OCI-LY7 (cell line): ENCODE results near the gene MRFAP1L1. TPM values are rescaled to one million over a fixed set of nuclear protein-coding genes. Genes with fewer than 3 reads are reported as not detected.

Experiments
- BruUV-seq: library from RNA; stranded (reverse); fragments of 400-500 nt; replicated peaks from 2 replicates; lab custom pipeline; 2021; lab: Mats Ljungman, UMichigan
- CTCF ChIA-PET: fragments of 300-600 bp; sonication (Branson Sonifier 250); formaldehyde crosslinking; loops from one replicate; lab custom pipeline; 2022; ENCODE audit warnings: antibody characterized with exemption; ENCODE audit not compliant: unreplicated experiment; lab: Charles Lee
- POLR2A ChIA-PET: fragments of 300-600 bp; sonication (Branson Sonifier 250); formaldehyde crosslinking; loops from one replicate; lab custom pipeline; 2022; ENCODE audit warnings: antibody characterized with exemption; lab: Charles Lee
- DNase-seq: peaks from one replicate; pipeline ENCODE4 v3.0.0-alpha.2; 2015; ENCODE audit warnings: low spot score
- H2AFZ ChIP-seq: fragments of 200-600 bp; sonication (generic), shearing (Covaris generic); 2 replicates; pipeline ENCODE4 v1.6.1; 2014; ENCODE audit warnings: mild to moderate bottlenecking, antibody characterized with exemption, low read length, moderate library complexity
- H3K27ac ChIP-seq: fragments of 200-600 bp; sonication (generic); 2 replicates; pipeline ENCODE4 v1.5.1; 2014; ENCODE audit warnings: mixed run types, low read depth, mild to moderate bottlenecking, moderate library complexity, low read length, inconsistent platforms; ENCODE audit not compliant: poor library complexity, severe bottlenecking
- H3K36me3 ChIP-seq: fragments of 200-600 bp; sonication (generic); 2 replicates; pipeline ENCODE4 v1.6.1; 2014; ENCODE audit warnings: mild to moderate bottlenecking, antibody characterized with exemption, low read length, moderate library complexity, mixed read lengths; ENCODE audit not compliant: insufficient read depth
- H3K4me1 ChIP-seq: fragments of 200-600 bp; sonication (generic); 2 replicates; pipeline ENCODE4 v1.5.1; 2014; ENCODE audit warnings: mild to moderate bottlenecking, low read length; ENCODE audit not compliant: insufficient read depth, poor library complexity, severe bottlenecking
- H3K4me2 ChIP-seq: fragments of 200-600 bp; sonication (generic); 2 replicates; pipeline ENCODE4 v1.6.1; 2014; ENCODE audit warnings: mild to moderate bottlenecking, low read length
- H3K4me3 ChIP-seq: fragments of 200-600 bp; sonication (generic); 2 replicates; pipeline ENCODE4 v1.5.1; 2014; ENCODE audit warnings: mild to moderate bottlenecking, low read depth, low read length; ENCODE audit not compliant: poor library complexity, severe bottlenecking
- H3K79me2 ChIP-seq: fragments of 200-600 bp; sonication (generic); 2 replicates; pipeline ENCODE4 v1.6.1; 2016; ENCODE audit warnings: low read depth, mild to moderate bottlenecking, low read length, moderate library complexity, mixed read lengths; ENCODE audit not compliant: insufficient read depth
- H3K9me2 ChIP-seq: fragments of 200-600 bp; sonication (generic); 2 replicates; pipeline ENCODE4 v1.6.1; 2016; ENCODE audit warnings: mild to moderate bottlenecking, low read length, mixed read lengths; ENCODE audit not compliant: insufficient read depth
- H3K9me3 ChIP-seq: fragments of 200-600 bp; sonication (generic); 2 replicates; pipeline ENCODE4 v1.6.1; 2014; ENCODE audit warnings: mild to moderate bottlenecking, mixed run types, low read length, mixed read lengths
- H4K20me1 ChIP-seq: fragments of 200-600 bp; sonication (generic); 2 replicates; pipeline ENCODE4 v1.6.1; 2014; ENCODE audit warnings: mild to moderate bottlenecking, antibody characterized with exemption, low read length, moderate library complexity, mixed read lengths; ENCODE audit not compliant: insufficient read depth
- EZH2phosphoT487 ChIP-seq: fragments of 200-600 bp; sonication (generic); IDR thresholded peaks from 2 replicates; pipeline ENCODE4 v1.6.1; 2018; ENCODE audit warnings: low read depth, borderline replicate concordance, mild to moderate bottlenecking, mixed run types, antibody characterized with exemption, low read length, moderate library complexity, mixed read lengths
- intact Hi-C: fragments of 100-400 bp; cut with micrococcal nuclease; formaldehyde crosslinking; loops from one replicate; pipeline ENCODE4 v1.10.0; 2022; ENCODE audit not compliant: unreplicated experiment
- total RNA-seq, 2 experiments: library from RNA; depleted of rRNA in 1 of 2; stranded (reverse); fragments of >200 nt in 1 of 2; shearing (Covaris generic) in 1 of 2; gene quantifications; 2 replicates each; pipeline ENCODE4 v1.2.3, GENCODE V29; 2014 to 2022
- TF ChIP-seq, protein P1 (sequence below): fragments of 200-600 bp; sonication (generic); conservative IDR thresholded peaks from 2 replicates; pipeline ENCODE4 v1.5.1; 2014; ENCODE audit warnings: mild to moderate bottlenecking, antibody characterized with exemption, low read length, moderate library complexity, mixed read lengths

Gene MRFAP1L1
- total RNA-seq, 2 experiments from 2014 or later: 49.3 to 50.5 TPM

DNA sequence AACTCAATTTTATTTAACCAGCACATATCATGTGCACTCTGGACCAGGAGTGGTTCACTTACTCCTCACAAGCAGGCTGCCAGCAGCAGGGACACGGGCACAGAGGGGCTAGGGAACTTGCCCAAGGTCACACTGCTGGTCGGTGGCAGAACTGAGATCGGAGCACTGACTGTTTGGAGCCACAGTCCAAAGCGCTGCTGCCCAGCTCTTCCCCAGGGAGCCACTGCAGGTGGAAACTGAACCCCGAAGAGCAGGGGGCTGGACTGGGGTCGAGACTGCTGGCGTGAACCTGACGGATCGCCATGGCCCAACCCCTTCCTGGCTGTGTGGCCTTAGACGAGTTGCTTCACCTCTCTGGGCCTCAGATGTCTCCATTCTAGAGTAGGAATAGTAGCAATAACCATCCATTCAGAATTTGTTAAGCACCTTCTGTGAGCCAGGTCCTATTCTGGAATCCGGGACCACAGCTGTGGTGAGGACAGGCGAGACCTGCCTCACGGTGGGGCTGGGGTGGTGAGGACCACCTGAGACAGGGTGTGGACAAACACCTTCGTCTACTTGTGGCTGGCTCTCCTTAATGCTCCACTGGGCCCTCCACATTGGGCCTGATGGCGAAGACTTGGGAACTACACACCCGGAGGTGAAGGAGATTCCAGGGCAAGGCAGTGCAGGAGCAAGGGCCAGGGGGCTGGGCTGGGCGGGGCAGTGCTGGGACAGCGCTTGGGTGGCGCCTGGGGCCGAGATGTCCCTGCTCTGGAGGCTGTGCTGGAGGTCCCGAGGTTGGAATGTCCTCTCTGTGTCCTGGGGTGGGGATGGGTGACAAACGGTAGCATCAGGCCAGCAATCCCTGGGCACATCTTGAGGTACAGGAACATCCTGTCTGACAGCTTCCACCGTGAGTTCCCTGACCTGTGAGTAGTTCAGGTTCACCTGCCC is 40.9 kb upstream of the MRFAP1L1 start:
- Histone ChIP-seq H3K27ac (no peak overlapping the region), H3K4me1 (no peaks in the 10 kb centered on the region), H3K4me3 (no peak overlapping the region), H3K79me2 (no peaks in the 10 kb centered on the region), H3K36me3 (no peaks in the 10 kb centered on the region), H3K4me2 (no peak overlapping the region), H2AFZ (no peak overlapping the region), H3K9me3 (no peaks in the 10 kb centered on the region), H3K9me2 (no peaks in the 10 kb centered on the region), H4K20me1 (no peaks in the 10 kb centered on the region)
- DNase-seq: no peak
- BruUV-seq: no TSS peak
- POLR2A ChIA-PET: no interaction called here
- intact Hi-C loops: no loop called here
- CTCF ChIA-PET: no interaction called here
- no peak for TF ChIP-seq EZH2phosphoT487
- TF ChIP-seq, protein P1, sequence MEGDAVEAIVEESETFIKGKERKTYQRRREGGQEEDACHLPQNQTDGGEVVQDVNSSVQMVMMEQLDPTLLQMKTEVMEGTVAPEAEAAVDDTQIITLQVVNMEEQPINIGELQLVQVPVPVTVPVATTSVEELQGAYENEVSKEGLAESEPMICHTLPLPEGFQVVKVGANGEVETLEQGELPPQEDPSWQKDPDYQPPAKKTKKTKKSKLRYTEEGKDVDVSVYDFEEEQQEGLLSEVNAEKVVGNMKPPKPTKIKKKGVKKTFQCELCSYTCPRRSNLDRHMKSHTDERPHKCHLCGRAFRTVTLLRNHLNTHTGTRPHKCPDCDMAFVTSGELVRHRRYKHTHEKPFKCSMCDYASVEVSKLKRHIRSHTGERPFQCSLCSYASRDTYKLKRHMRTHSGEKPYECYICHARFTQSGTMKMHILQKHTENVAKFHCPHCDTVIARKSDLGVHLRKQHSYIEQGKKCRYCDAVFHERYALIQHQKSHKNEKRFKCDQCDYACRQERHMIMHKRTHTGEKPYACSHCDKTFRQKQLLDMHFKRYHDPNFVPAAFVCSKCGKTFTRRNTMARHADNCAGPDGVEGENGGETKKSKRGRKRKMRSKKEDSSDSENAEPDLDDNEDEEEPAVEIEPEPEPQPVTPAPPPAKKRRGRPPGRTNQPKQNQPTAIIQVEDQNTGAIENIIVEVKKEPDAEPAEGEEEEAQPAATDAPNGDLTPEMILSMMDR: no peak

DNA sequence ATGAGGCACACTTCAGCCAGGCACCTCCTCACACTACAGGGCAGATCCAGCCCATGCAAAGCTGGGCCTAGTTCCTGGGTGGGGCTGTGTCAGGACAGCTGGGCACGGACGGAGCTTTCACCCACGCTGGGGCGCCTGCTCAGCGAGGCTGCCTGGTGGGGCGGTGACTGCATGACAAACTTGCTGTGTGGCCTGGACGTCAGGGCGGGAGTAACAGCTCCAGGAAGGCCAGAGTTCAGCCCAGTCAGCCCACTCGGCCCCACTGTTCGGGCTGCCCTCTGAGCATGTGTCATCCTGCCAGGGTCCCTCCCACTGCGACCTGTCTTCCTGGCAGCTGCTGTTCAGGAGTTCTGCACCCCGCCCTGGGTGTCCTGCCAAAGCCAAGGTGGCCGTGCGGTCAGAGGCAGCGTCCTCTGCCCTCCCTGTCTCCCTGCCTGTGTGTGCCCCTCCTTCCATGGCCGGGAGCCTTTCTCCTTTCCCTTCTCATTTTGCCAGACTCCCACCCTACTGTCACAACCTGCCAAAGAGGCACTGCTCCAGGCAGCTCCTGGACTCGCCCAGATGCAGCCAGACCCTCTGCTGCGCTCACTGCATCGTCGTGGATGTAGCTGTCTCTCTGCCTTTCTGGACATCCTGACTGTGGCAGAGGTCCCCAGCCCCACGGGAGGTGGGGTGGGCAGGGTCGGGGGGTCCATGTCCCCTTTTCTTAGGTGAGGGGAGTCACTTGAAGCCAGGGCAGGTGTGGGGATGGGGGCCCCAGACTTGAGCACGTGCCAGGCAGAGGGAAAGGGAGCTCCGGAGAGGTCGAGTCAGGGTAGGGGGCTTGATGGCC is 39.9 kb upstream of the MRFAP1L1 start:
- H3K9me3 ChIP-seq: no peaks in the 10 kb centered on the region
- H4K20me1 ChIP-seq: no peaks in the 10 kb centered on the region
- no peaks in the 10 kb centered on the region for H3K4me1 ChIP-seq
- H3K4me3 ChIP-seq: no peak overlapping the region
- H3K4me2 ChIP-seq: no peak overlapping the region
- H2AFZ ChIP-seq: no peak overlapping the region
- no peaks in the 10 kb centered on the region for H3K36me3 ChIP-seq
- ChIA-PET POLR2A (no interaction called here), CTCF (no interaction called here)
- no peak overlapping the region for H3K27ac ChIP-seq
- intact Hi-C loops: no loop called here
- no peaks in the 10 kb centered on the region for H3K9me2 ChIP-seq
- TF ChIP-seq EZH2phosphoT487: no peak
- TF ChIP-seq, protein P1: no peak
- H3K79me2 ChIP-seq: no peaks in the 10 kb centered on the region
- no TSS peak for BruUV-seq
- DNase-seq: no peak
